ENCODE data around the gene GFI1B. TPM values are rescaled to one million over a fixed set of nuclear protein-coding genes. Genes with fewer than 3 reads are reported as not detected.
"Not testable (repeated sequence)": the region's sequence is repeated elsewhere in the genome, so short reads cannot be mapped to it uniquely, and the experiment has no call there.

Gene GFI1B
- total RNA-seq, 1 donor from 2014 or later, result not detected

DNA sequence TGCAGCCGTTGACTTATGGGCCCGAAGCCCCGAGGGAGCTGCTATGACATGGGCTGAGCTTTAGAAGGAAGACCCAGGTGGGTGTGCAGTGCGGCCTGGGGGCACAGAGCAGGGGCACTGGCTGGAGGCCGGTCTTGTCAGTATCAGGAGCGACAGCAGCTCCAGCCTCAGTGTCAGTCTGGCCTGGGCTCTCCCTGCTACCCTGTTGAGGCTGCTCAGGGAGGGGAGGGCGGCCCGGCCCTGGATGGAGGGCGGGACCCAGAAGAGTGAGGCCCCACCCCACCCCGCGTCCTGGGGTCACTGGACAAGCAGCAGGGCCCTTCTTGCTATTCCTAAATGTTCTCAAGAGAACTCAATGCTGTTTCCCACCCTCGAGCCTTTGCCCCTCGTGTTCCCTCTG is 18.0 kb downstream of the GFI1B start:
- no peak overlapping the region for H3K4me3 ChIP-seq (ENCODE audit: insufficient read depth, low read depth, low read length)
- Mint-ChIP-seq H3K4me3 (ENCODE audit: unreplicated experiment) (no peak overlapping the region), H3K9me3 (ENCODE audit: unreplicated experiment) (no peaks in the 10 kb centered on the region), H3K27me3 (ENCODE audit: low read depth, unreplicated experiment) (peaks cover 47% of the 10 kb centered on the region), H3K27ac (ENCODE audit: unreplicated experiment) (no peak overlapping the region), H3K36me3 (ENCODE audit: low read depth, unreplicated experiment) (no peaks in the 10 kb centered on the region), H3K4me1 (ENCODE audit: low read depth, unreplicated experiment) (peaks cover 12% of the 10 kb centered on the region)
- no peaks in the 10 kb centered on the region for H3K9me3 ChIP-seq (ENCODE audit: insufficient read depth, low read depth, low read length)
- DNase-seq (ENCODE audit: low read depth), result no peak
- no peaks in the 10 kb centered on the region for H3K36me3 ChIP-seq (ENCODE audit: insufficient read depth, low read length)
- H3K9ac ChIP-seq (ENCODE audit: low read length), result no peak overlapping the region
- no peaks in the 10 kb centered on the region for H3K79me2 ChIP-seq (ENCODE audit: insufficient read depth, low read length)
- TF ChIP-seq EZH2 (IDR thresholded peaks at IDR 0.05; ENCODE audit: insufficient read depth, low read length), result no peak
- TF ChIP-seq, protein P1, sequence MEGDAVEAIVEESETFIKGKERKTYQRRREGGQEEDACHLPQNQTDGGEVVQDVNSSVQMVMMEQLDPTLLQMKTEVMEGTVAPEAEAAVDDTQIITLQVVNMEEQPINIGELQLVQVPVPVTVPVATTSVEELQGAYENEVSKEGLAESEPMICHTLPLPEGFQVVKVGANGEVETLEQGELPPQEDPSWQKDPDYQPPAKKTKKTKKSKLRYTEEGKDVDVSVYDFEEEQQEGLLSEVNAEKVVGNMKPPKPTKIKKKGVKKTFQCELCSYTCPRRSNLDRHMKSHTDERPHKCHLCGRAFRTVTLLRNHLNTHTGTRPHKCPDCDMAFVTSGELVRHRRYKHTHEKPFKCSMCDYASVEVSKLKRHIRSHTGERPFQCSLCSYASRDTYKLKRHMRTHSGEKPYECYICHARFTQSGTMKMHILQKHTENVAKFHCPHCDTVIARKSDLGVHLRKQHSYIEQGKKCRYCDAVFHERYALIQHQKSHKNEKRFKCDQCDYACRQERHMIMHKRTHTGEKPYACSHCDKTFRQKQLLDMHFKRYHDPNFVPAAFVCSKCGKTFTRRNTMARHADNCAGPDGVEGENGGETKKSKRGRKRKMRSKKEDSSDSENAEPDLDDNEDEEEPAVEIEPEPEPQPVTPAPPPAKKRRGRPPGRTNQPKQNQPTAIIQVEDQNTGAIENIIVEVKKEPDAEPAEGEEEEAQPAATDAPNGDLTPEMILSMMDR (IDR thresholded peaks at IDR 0.05; ENCODE audit: insufficient read depth, low read depth, low read length), result no peak
- no peak overlapping the region for H2AFZ ChIP-seq (ENCODE audit: low read depth, low read length)
- H3K4me2 ChIP-seq (ENCODE audit: low read length), result no peak overlapping the region
- no peaks in the 10 kb centered on the region for H3K4me1 ChIP-seq (ENCODE audit: insufficient read depth, low read length)
- H4K20me1 ChIP-seq (ENCODE audit: insufficient read depth, low read length), result no peaks in the 10 kb centered on the region
- FAIRE-seq, result no peak
- no peak overlapping the region for H3K27ac ChIP-seq (ENCODE audit: low read depth, low read length)
- H3K27me3 ChIP-seq (ENCODE audit: insufficient read depth, low read length), result peaks cover 22% of the 10 kb centered on the region

DNA sequence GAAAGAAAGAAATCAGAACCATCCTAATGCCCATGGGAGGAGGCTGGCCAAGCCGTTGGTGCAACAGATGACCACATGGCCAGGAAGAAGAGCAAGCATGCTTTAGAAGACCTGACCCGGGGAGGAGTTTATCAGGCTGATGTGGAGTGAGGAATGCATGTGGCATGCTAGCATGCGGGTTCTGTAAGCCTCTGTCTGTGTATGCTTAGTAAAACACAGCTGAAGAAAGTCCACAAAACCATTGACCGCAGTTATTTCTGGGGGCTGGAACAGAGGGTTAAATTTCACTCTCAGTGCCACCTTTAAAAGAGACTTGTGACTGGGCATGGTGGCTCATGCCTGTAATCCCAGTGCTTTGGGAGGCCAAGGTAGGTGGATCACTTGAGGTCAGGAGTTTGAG is 19.1 kb downstream of the GFI1B start:
- Histone ChIP-seq H3K27ac (ENCODE audit: low read depth, low read length) (no peak overlapping the region), H3K4me3 (ENCODE audit: insufficient read depth, low read depth, low read length) (no peak overlapping the region), H3K9me3 (ENCODE audit: insufficient read depth, low read depth, low read length) (no peaks in the 10 kb centered on the region), H3K4me2 (ENCODE audit: low read length) (no peak overlapping the region), H3K9ac (ENCODE audit: low read length) (no peak overlapping the region), H4K20me1 (ENCODE audit: insufficient read depth, low read length) (no peaks in the 10 kb centered on the region), H3K4me1 (ENCODE audit: insufficient read depth, low read length) (no peaks in the 10 kb centered on the region), H3K36me3 (ENCODE audit: insufficient read depth, low read length) (no peaks in the 10 kb centered on the region), H2AFZ (ENCODE audit: low read depth, low read length) (no peak overlapping the region), H3K27me3 (ENCODE audit: insufficient read depth, low read length) (peaks cover 16% of the 10 kb centered on the region), H3K79me2 (ENCODE audit: insufficient read depth, low read length) (no peaks in the 10 kb centered on the region)
- TF ChIP-seq, protein P1 (IDR thresholded peaks at IDR 0.05; ENCODE audit: insufficient read depth, low read depth, low read length), result no peak
- TF ChIP-seq EZH2 (IDR thresholded peaks at IDR 0.05; ENCODE audit: insufficient read depth, low read length), result no peak
- DNase-seq (ENCODE audit: low read depth) (peak; percentile 34), FAIRE-seq (no peak)
- no peak overlapping the region for H3K27ac Mint-ChIP-seq (ENCODE audit: unreplicated experiment)
- no peak overlapping the region for H3K4me3 Mint-ChIP-seq (ENCODE audit: unreplicated experiment)
- peaks cover 43% of the 10 kb centered on the region for H3K27me3 Mint-ChIP-seq (ENCODE audit: low read depth, unreplicated experiment)
- peaks cover 12% of the 10 kb centered on the region for H3K4me1 Mint-ChIP-seq (ENCODE audit: low read depth, unreplicated experiment)
- H3K9me3 Mint-ChIP-seq (ENCODE audit: unreplicated experiment), result no peaks in the 10 kb centered on the region
- H3K36me3 Mint-ChIP-seq (ENCODE audit: low read depth, unreplicated experiment), result no peaks in the 10 kb centered on the region

DNA sequence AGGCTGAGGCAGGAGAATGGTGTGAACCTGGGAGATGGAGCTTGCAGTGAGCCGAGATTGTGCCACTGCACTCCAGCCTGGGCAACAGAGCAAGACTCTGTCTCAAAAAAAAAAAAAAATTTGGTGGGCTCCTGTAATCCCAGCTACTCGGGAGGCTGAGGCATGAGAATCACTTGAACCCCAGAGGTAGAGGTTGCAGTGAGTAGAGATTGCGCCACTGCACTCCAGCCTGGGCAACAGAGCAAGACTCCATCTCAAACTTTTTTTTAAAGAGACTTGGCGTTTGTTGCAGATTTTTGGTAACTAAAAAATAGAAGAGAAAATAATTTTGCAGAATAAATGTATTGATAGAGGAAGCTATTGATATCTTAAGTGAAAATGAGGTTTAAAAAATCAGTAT is 19.7 kb downstream of the GFI1B start:
- DNase-seq (ENCODE audit: low read depth); H3K9me3 ChIP-seq (ENCODE audit: insufficient read depth, low read depth, low read length); H3K36me3 ChIP-seq (ENCODE audit: insufficient read depth, low read length); H2AFZ ChIP-seq (ENCODE audit: low read depth, low read length); H3K4me2 ChIP-seq (ENCODE audit: low read length); H3K4me3 Mint-ChIP-seq (ENCODE audit: unreplicated experiment); H3K27ac Mint-ChIP-seq (ENCODE audit: unreplicated experiment); H3K79me2 ChIP-seq (ENCODE audit: insufficient read depth, low read length); FAIRE-seq; H3K9me3 Mint-ChIP-seq (ENCODE audit: unreplicated experiment); H3K36me3 Mint-ChIP-seq (ENCODE audit: low read depth, unreplicated experiment); H3K4me3 ChIP-seq (ENCODE audit: insufficient read depth, low read depth, low read length); H3K9ac ChIP-seq (ENCODE audit: low read length); H3K27ac ChIP-seq (ENCODE audit: low read depth, low read length); H4K20me1 ChIP-seq (ENCODE audit: insufficient read depth, low read length); H3K4me1 ChIP-seq (ENCODE audit: insufficient read depth, low read length): not testable (repeated sequence)
- Mint-ChIP-seq H3K4me1 (ENCODE audit: low read depth, unreplicated experiment) (peaks cover 12% of the 10 kb centered on the region), H3K27me3 (ENCODE audit: low read depth, unreplicated experiment) (peaks cover 41% of the 10 kb centered on the region)
- peaks cover 15% of the 10 kb centered on the region for H3K27me3 ChIP-seq (ENCODE audit: insufficient read depth, low read length)
